Retinal pigment epithelial cell (primary cell): ENCODE measurements around the gene PADI2.

Source experiments
- DNase-seq: peaks from one replicate; pipeline ENCODE4 v3.0.0-alpha.2; 2010; ENCODE audit warnings: low read depth
- H3K4me3 ChIP-seq: 2 replicates; pipeline ENCODE4 v1.5.1; 2011; ENCODE audit warnings: mild to moderate bottlenecking, low read length, control low read depth, moderate library complexity
- CTCF ChIP-seq: conservative IDR thresholded peaks from 2 replicates; pipeline ENCODE4 v1.5.1; 2011; ENCODE audit warnings: low read depth, low read length, control low read depth, inconsistent platforms

Gene PADI2

GRCh38 chr1:17117451-17118265, 1.6 kb downstream of the PADI2 start:
- no peak for DNase-seq
- no peak overlapping the region for H3K4me3 ChIP-seq
- TF ChIP-seq CTCF = no peak

GRCh38 chr1:17116643-17117042, 2.6 kb downstream of the PADI2 start:
- no peak for DNase-seq
- H3K4me3 ChIP-seq = no peak overlapping the region
- no peak for TF ChIP-seq CTCF

- TF ChIP-seq CTCF = no peak
- H3K4me3 ChIP-seq = no peak overlapping the region
- no peak for DNase-seq
Measured at GRCh38 chr1:17113963-17114362, 5.3 kb downstream of the PADI2 start.

GRCh38 chr1:17112496-17113236, 6.6 kb downstream of the PADI2 start:
- no peak for TF ChIP-seq CTCF
- no peak overlapping the region for H3K4me3 ChIP-seq
- DNase-seq = no peak

GRCh38 chr1:17112076-17112475, 7.2 kb downstream of the PADI2 start:
- no peak for TF ChIP-seq CTCF

GRCh38 chr1:17110555-17110926, 8.7 kb downstream of the PADI2 start:
- no peak for DNase-seq
- no peak overlapping the region for H3K4me3 ChIP-seq
- TF ChIP-seq CTCF = no peak

More at GRCh38 chr1:17112076-17112475, 7.2 kb downstream of the PADI2 start:
- no peak for DNase-seq
- no peak overlapping the region for H3K4me3 ChIP-seq
